ENCODE data around the gene STON1. TPM values are rescaled to one million over a fixed set of nuclear protein-coding genes. Genes with fewer than 3 reads are reported as not detected.
"Not testable (repeated sequence)": the region's sequence is repeated elsewhere in the genome, so short reads cannot be mapped to it uniquely, and the experiment has no call there.

The STON1 gene
- total and polyA plus RNA-seq, 2 donors (not counting 3 experiments of a cell fraction or from before 2014, with no cell fraction given), result 6.3 to 12.1 TPM

DNA sequence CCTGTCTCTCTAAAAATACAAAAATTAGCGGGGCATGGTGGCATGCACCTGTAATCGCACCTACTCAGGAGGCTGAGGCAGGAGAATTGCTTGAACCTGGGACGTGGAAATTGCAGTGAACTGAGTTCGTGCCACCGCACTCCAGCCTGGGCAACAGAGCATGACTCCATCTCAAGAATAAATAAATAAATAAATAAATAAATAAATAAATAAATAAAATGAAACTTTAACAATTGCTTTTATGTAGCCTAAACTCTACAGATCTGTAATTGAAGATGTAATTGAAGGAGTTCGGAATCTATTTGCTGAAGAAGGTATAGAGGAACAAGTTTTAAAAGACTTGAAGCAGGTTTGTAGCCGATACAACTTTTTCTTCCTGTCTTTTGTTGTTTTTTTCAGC lies 90.7 kb downstream of the STON1 start:
- intact Hi-C loops (cut with micrococcal nuclease), result no loop called here
- TF ChIP-seq EZH2 (IDR thresholded peaks at IDR 0.05; ENCODE audit: borderline replicate concordance, low read depth, low read length, severe bottlenecking), result no peak
- TF ChIP-seq, protein P1, sequence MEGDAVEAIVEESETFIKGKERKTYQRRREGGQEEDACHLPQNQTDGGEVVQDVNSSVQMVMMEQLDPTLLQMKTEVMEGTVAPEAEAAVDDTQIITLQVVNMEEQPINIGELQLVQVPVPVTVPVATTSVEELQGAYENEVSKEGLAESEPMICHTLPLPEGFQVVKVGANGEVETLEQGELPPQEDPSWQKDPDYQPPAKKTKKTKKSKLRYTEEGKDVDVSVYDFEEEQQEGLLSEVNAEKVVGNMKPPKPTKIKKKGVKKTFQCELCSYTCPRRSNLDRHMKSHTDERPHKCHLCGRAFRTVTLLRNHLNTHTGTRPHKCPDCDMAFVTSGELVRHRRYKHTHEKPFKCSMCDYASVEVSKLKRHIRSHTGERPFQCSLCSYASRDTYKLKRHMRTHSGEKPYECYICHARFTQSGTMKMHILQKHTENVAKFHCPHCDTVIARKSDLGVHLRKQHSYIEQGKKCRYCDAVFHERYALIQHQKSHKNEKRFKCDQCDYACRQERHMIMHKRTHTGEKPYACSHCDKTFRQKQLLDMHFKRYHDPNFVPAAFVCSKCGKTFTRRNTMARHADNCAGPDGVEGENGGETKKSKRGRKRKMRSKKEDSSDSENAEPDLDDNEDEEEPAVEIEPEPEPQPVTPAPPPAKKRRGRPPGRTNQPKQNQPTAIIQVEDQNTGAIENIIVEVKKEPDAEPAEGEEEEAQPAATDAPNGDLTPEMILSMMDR (IDR thresholded peaks at IDR 0.05; ENCODE audit: extremely low read depth in 1 of 2, insufficient read depth in 1 of 2, low read depth in 1 of 2, low read length in 2 of 2), result no peak
- TF ChIP-seq JUN (IDR thresholded peaks at IDR 0.05; ENCODE audit: borderline replicate concordance, insufficient read depth, insufficient read length, low read depth), result no peak
- TF ChIP-seq POLR2A (IDR thresholded peaks at IDR 0.05; ENCODE audit: low read depth, low read length), result no peak
- TF ChIP-seq GATA2 (IDR thresholded peaks at IDR 0.05; ENCODE audit: insufficient read depth, insufficient read length, low read depth, low read length), result no peak
- TF ChIP-seq MYC (IDR thresholded peaks at IDR 0.05; ENCODE audit: low read depth, low read length), result no peak
- no peak for TF ChIP-seq POLR2AphosphoS5 (IDR thresholded peaks at IDR 0.05; ENCODE audit: insufficient read depth, low read depth, low read length)
- TF ChIP-seq, protein P2, sequence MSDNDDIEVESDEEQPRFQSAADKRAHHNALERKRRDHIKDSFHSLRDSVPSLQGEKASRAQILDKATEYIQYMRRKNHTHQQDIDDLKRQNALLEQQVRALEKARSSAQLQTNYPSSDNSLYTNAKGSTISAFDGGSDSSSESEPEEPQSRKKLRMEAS (IDR thresholded peaks at IDR 0.05; ENCODE audit: insufficient read depth, insufficient read length), result no peak
- no peak for TF ChIP-seq FOS (IDR thresholded peaks at IDR 0.05; ENCODE audit: borderline replicate concordance, insufficient read depth, low read length)
- FAIRE-seq, result no peak

DNA sequence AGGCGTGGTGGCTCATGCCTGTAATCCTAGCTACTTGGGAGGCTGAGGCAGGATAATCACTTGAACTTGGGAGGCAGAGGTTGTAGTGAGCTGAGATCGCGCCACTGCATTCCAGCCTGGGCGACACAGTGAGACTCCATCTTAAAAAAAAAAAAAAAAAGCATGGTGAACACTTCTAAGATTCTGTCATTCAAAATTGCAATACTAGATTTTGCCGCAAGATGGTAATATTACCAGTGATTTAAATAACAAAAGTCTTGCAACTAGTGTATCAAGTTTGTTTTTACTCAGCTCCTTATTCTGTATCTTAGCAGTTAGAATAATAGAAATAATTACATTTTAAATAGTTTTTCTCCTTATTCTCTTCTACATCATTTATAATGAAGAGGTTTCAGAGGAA lies 92.7 kb downstream of the STON1 start:
- H3K4me3 ChIP-seq (replicated peaks in 1 of 3; ENCODE audit: insufficient read depth in 1 of 3, low read depth in 1 of 3, low read length in 3 of 3); H3K36me3 ChIP-seq (ENCODE audit: control insufficient read depth in 2 of 2, extremely low read depth in 1 of 2, insufficient read depth in 2 of 2, low read length in 2 of 2); H3K9ac ChIP-seq (replicated peaks; ENCODE audit: extremely low read depth, insufficient read depth, low read length); dilution Hi-C loops (cut with MboI; ENCODE audit: extremely low pct_ligation_motif_present, low sequenced_read_pairs); H3K79me2 ChIP-seq (ENCODE audit: control insufficient read depth, insufficient read depth, low read length); BruUV-seq (replicated peaks); H3K27me3 ChIP-seq (ENCODE audit: control insufficient read depth in 2 of 2, insufficient read depth in 2 of 2, low read length in 2 of 2); H3K27ac ChIP-seq (ENCODE audit: insufficient read depth, low read depth, low read length); CTCF ChIA-PET; H3K4me2 ChIP-seq (ENCODE audit: insufficient read depth, low read length); DNase-seq (ENCODE audit: low read depth, low spot score); H4K20me1 ChIP-seq (replicated peaks; ENCODE audit: control insufficient read depth, extremely low read depth, insufficient read depth, low read length); H3K9me1 ChIP-seq (replicated peaks; ENCODE audit: control insufficient read depth, extremely low read depth, insufficient read depth, low read length); FAIRE-seq; intact Hi-C loops (cut with micrococcal nuclease); H2AFZ ChIP-seq (ENCODE audit: low read depth, low read length); POLR2A ChIA-PET; H3K4me1 ChIP-seq (ENCODE audit: control insufficient read depth, extremely low read depth, insufficient read depth, low read length); H3K9me3 ChIP-seq (replicated peaks; ENCODE audit: control insufficient read depth, insufficient read depth, low read length): not testable (repeated sequence)

More for the DNA sequence above, 90.7 kb downstream of the STON1 start:
- Histone ChIP-seq H3K4me1 (ENCODE audit: control insufficient read depth, extremely low read depth, insufficient read depth, low read length) (no peaks in the 10 kb centered on the region), H3K27ac (ENCODE audit: insufficient read depth, low read depth, low read length) (no peak overlapping the region), H4K20me1 (replicated peaks; ENCODE audit: control insufficient read depth, extremely low read depth, insufficient read depth, low read length) (no peaks in the 10 kb centered on the region), H3K9ac (replicated peaks; ENCODE audit: extremely low read depth, insufficient read depth, low read length) (no peak overlapping the region), H3K4me3 (replicated peaks in 1 of 3; ENCODE audit: insufficient read depth in 1 of 3, low read depth in 1 of 3, low read length in 3 of 3) (no peak overlapping the region), H3K9me3 (replicated peaks; ENCODE audit: control insufficient read depth, insufficient read depth, low read length) (no peaks in the 10 kb centered on the region), H3K79me2 (ENCODE audit: control insufficient read depth, insufficient read depth, low read length) (no peaks in the 10 kb centered on the region), H3K9me1 (replicated peaks; ENCODE audit: control insufficient read depth, extremely low read depth, insufficient read depth, low read length) (no peaks in the 10 kb centered on the region), H2AFZ (ENCODE audit: low read depth, low read length) (no peak overlapping the region), H3K27me3 (ENCODE audit: control insufficient read depth in 2 of 2, insufficient read depth in 2 of 2, low read length in 2 of 2) (no peaks in the 10 kb centered on the region), H3K36me3 (ENCODE audit: control insufficient read depth in 2 of 2, extremely low read depth in 1 of 2, insufficient read depth in 2 of 2, low read length in 2 of 2) (no peaks in the 10 kb centered on the region), H3K4me2 (ENCODE audit: insufficient read depth, low read length) (no peak overlapping the region)
- CTCF ChIA-PET, result interaction anchor here (0.8 to 1.2 kb wide), 2 partner anchors 10 to 20 kb away, joined by 3 to 4 read pairs; no protein-coding TSS in a partner anchor
- dilution Hi-C loops (cut with MboI; ENCODE audit: extremely low pct_ligation_motif_present, low sequenced_read_pairs), result no loop called here
- DNase-seq (ENCODE audit: low read depth, low spot score), result no peak
- no TSS peak for BruUV-seq (replicated peaks)
- POLR2A ChIA-PET, result no interaction called here

All from endothelial cell of umbilical vein (primary cell).